SJSA1 (cell line): Measurements from ENCODE around the gene MYOF. TPM values are rescaled to one million over a fixed set of nuclear protein-coding genes. Genes with fewer than 3 reads are reported as not detected.
A peak's percentile ranks its signal among the peaks of the same experiment; 100 is the strongest.
"Not testable (repeated sequence)": the region's sequence is repeated elsewhere in the genome, so short reads cannot be mapped to it uniquely, and the experiment has no call there.

ENCODE experiments used
- DNase-seq, 2 experiments: peaks; one replicate each; pipeline ENCODE4 v3.0.0-alpha.2; 2015 to 2020; ENCODE audit warnings: low spot score in 2 of 2, low read depth in 1 of 2
- H3K27ac ChIP-seq: fragments of 250-450 bp; sonication (Bioruptor Pico); 2 replicates; pipeline ENCODE4 v1.5.1; 2020; ENCODE audit warnings: mild to moderate bottlenecking, moderate library complexity
- H3K27me3 ChIP-seq: fragments of 250-450 bp; sonication (Bioruptor Pico); replicated peaks from 2 replicates; pipeline ENCODE4 v1.5.1; 2020; ENCODE audit warnings: mild to moderate bottlenecking, moderate library complexity
- H3K36me3 ChIP-seq: fragments of 250-450 bp; sonication (Bioruptor Pico); 2 replicates; pipeline ENCODE4 v1.5.1; 2020; ENCODE audit warnings: mild to moderate bottlenecking
- H3K4me1 ChIP-seq: fragments of 250-450 bp; sonication (Bioruptor Pico); replicated peaks from 2 replicates; pipeline ENCODE4 v1.6.1; 2021; ENCODE audit warnings: mild to moderate bottlenecking
- H3K4me3 ChIP-seq: fragments of 250-450 bp; sonication (Bioruptor Pico); 2 replicates; pipeline ENCODE4 v1.5.1; 2020; ENCODE audit warnings: mild to moderate bottlenecking
- H3K9me3 ChIP-seq: fragments of 250-450 bp; sonication (Bioruptor Pico); replicated peaks from 2 replicates; pipeline ENCODE4 v1.5.1; 2020; ENCODE audit warnings: mild to moderate bottlenecking
- total RNA-seq: library from RNA; depleted of rRNA; stranded (reverse); fragments of >200 nt; shearing (Covaris generic); gene quantifications from 2 replicates; pipeline ENCODE4 v1.2.3, GENCODE V29; 2014

The MYOF gene
- total RNA-seq, 1 experiment from 2014 or later: 300 TPM

DNA sequence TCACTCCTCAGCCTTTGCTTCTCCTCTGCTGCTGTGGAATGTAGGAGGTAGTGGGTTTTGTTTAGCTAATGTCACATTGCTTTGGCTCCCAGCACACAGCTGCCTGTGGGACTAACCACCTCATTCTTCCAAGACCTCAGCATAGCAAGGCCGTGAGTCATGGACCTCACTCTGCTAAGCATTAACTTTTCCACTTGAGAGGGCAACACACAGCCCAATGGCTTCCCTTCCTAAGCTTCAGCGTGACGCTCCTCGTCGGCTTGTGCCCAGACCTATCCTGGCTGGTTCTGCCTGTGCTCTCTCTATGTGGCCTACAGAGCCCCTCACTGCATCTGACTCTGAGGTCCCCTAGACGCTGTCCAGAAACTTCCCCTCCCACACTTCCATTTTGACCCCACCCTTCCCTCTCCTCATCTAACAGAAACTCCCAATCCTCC lies 23.3 kb downstream of the MYOF start:
- Histone ChIP-seq H3K36me3 (peaks cover 53% of the 10 kb centered on the region), H3K27ac (peak overlapping the region; percentile 86), H3K27me3 (no peaks in the 10 kb centered on the region), H3K4me3 (no peak overlapping the region), H3K9me3 (no peaks in the 10 kb centered on the region), H3K4me1 (peaks cover 70% of the 10 kb centered on the region)
- peak; percentile 99 for DNase-seq

- no peak for DNase-seq
- Histone ChIP-seq H3K27ac (0 out of 2 replicates have a peak overlapping the region, but pooled peaks have one; percentile 18), H3K4me3 (no peak overlapping the region), H3K9me3 (no peaks in the 10 kb centered on the region), H3K27me3 (no peaks in the 10 kb centered on the region), H3K36me3 (peaks cover 64% of the 10 kb centered on the region), H3K4me1 (peaks cover 57% of the 10 kb centered on the region)
Measured at GRCh38 chr10:93457511-93457910, 24.6 kb downstream of the MYOF start.

GRCh38 chr10:93456480-93456879 lies 25.7 kb downstream of the MYOF start:
- Histone ChIP-seq H3K9me3 (no peaks in the 10 kb centered on the region), H3K4me1 (peaks cover 46% of the 10 kb centered on the region), H3K4me3 (no peak overlapping the region), H3K27ac (no peak overlapping the region), H3K27me3 (no peaks in the 10 kb centered on the region), H3K36me3 (peaks cover 72% of the 10 kb centered on the region)
- DNase-seq: no peak

- H3K4me1 ChIP-seq: peaks cover 29% of the 10 kb centered on the region
- no peaks in the 10 kb centered on the region for H3K27me3 ChIP-seq
Measured at GRCh38 chr10:93454736-93455135, 27.4 kb downstream of the MYOF start.

GRCh38 chr10:93454146-93454545 lies 28.0 kb downstream of the MYOF start:
- H3K27ac ChIP-seq: no peak overlapping the region
- H3K27me3 ChIP-seq: no peaks in the 10 kb centered on the region
- H3K4me3 ChIP-seq: no peak overlapping the region
- H3K36me3 ChIP-seq: peaks cover 82% of the 10 kb centered on the region
- H3K4me1 ChIP-seq: peaks cover 23% of the 10 kb centered on the region
- DNase-seq: no peak
- H3K9me3 ChIP-seq: no peaks in the 10 kb centered on the region

More at GRCh38 chr10:93454736-93455135, 27.4 kb downstream of the MYOF start:
- Histone ChIP-seq H3K9me3 (no peaks in the 10 kb centered on the region), H3K27ac (no peak overlapping the region), H3K4me3 (no peak overlapping the region), H3K36me3 (peaks cover 82% of the 10 kb centered on the region)
- DNase-seq: no peak

DNA sequence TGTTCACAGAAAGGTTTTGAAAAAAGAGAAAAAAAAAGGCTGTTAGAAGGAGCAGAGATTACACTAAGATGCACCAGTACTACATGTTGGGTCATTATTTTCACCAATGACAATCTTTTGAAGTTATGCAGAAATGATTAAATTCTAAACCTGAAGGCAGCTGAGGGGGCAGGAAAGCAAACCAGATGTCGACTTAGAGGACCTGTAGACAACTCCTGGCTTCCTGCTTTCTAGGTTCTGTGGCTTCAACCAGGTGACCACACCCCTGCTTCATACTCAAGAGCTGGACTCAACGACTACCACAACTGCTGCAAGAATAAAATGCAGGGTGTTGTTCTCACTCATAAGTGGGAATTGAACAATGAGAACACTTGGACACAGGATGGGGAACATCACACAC lies 30.0 kb downstream of the MYOF start:
- H3K4me3 ChIP-seq: no peak overlapping the region
- DNase-seq: no peak
- H3K27me3 ChIP-seq: no peaks in the 10 kb centered on the region
- no peak overlapping the region for H3K27ac ChIP-seq
- H3K9me3 ChIP-seq: no peaks in the 10 kb centered on the region
- peaks cover 91% of the 10 kb centered on the region for H3K36me3 ChIP-seq
- peaks cover 8% of the 10 kb centered on the region for H3K4me1 ChIP-seq

DNA sequence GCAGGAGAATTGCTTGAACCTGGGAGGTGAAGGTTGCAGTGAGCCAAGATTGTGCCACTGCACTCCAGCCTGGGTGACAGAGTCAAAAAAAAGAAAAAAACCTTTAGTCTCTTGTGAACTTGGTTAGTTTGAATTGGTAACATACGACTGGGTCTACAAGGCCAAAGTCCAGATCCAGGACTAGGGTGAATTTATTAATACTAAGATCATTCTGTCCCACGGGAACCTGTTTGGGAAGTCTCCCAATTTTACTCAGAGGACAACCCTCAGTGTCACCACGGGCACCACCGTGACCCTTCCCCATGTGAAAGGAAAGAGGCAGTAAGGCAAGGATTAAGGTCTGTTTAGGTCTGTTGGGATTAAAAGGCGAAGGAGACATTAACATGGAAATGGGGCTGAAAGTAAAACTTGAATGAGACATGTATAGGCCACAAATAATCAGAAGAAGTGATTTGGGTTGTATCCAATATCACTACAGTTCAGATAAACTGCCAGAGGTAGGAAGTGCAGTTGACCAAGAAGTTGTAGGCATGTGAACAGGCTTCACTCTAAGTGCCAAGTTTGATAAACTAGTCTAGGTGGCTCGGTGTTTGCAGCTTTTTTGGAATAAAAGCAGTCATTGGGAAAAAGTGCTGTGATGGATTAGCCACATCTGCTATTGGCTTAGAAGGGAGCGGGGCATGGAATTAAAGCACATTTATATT lies 30.7 kb downstream of the MYOF start:
- H3K4me3 ChIP-seq: no peak overlapping the region
- H3K4me1 ChIP-seq: peaks cover under 1% of the 10 kb centered on the region
- no peaks in the 10 kb centered on the region for H3K9me3 ChIP-seq
- H3K36me3 ChIP-seq: peaks cover 90% of the 10 kb centered on the region
- DNase-seq: no peak
- no peaks in the 10 kb centered on the region for H3K27me3 ChIP-seq
- no peak overlapping the region for H3K27ac ChIP-seq

DNA sequence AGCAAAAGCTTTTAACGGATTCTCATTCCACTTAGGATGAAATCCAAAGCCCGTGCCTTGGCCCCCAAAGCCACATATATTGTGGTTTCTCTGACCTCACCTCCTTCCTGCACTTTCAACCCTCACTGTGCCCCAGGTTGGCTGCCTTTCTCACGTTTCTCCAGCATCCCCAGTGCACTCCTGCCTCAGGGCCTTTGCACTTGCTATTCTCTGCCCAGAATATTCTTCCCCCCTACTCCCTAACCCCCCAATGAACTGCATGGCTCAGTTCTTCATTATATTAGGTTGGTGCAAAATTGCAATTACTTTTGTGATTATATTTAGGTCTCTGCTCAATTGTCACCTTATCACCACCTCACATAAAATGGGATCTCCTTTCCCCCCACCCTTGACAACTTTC lies 34.2 kb downstream of the MYOF start:
- H3K27me3 ChIP-seq: no peaks in the 10 kb centered on the region
- H3K27ac ChIP-seq: no peak overlapping the region
- DNase-seq: no peak
- peaks cover 13% of the 10 kb centered on the region for H3K4me1 ChIP-seq
- H3K4me3 ChIP-seq: no peak overlapping the region
- H3K36me3 ChIP-seq: peaks cover 94% of the 10 kb centered on the region
- no peaks in the 10 kb centered on the region for H3K9me3 ChIP-seq

- H3K27ac ChIP-seq: no peak overlapping the region
- no peaks in the 10 kb centered on the region for H3K9me3 ChIP-seq
Measured at GRCh38 chr10:93447019-93447418, 35.1 kb downstream of the MYOF start.

DNA sequence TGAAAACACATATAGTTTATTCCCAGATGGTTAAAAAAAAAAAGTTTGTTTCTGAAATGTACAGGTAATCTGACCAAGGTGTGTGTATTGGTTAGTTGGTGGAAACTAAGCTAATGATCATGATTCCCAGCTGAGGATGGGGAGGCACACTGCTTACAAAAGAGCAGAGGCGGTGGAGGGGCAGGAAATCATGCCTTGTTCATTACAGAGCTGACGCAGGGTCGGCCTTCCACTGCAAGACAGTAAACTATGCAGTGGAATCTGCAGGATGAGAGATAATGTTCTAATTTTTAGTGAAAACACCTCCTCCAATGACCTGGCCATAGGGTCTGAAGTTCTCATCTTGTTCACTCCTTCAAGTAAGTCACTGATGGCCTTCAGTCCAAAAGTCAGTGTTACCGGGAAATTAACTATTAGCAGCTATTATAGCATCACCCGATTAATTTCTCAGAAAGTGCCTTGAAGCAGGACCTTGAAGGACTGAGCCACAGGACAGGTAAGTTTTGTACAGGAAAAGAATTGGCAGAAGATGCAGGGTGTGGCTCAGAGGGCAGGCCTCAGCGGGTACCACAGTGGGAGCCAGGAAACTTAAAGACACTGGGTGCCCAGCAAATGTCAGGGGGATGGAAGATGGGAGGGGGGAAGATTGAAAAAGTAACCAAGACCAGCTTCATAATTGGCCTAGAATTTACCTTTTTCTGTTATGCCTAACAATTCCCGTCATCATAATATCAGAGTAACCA lies 36.0 kb downstream of the MYOF start:
- H3K4me1 ChIP-seq: peaks cover 17% of the 10 kb centered on the region
- DNase-seq: no peak
- H3K9me3 ChIP-seq: no peaks in the 10 kb centered on the region
- peaks cover 95% of the 10 kb centered on the region for H3K36me3 ChIP-seq
- peak overlapping the region; percentile 56 for H3K27ac ChIP-seq
- H3K4me3 ChIP-seq: no peak overlapping the region
- H3K27me3 ChIP-seq: no peaks in the 10 kb centered on the region

More at GRCh38 chr10:93447019-93447418, 35.1 kb downstream of the MYOF start:
- Histone ChIP-seq H3K36me3 (peaks cover 98% of the 10 kb centered on the region), H3K27me3 (no peaks in the 10 kb centered on the region), H3K4me1 (peaks cover 17% of the 10 kb centered on the region), H3K4me3 (no peak overlapping the region)
- DNase-seq: no peak

- peak; percentile 60 to 84 for DNase-seq
- Histone ChIP-seq H3K36me3 (peaks cover 94% of the 10 kb centered on the region), H3K27ac (peak overlapping the region; percentile 56), H3K27me3 (no peaks in the 10 kb centered on the region), H3K9me3 (no peaks in the 10 kb centered on the region), H3K4me1 (peaks cover 22% of the 10 kb centered on the region), H3K4me3 (no peak overlapping the region)
Measured at GRCh38 chr10:93445097-93445960, 36.8 kb downstream of the MYOF start.

DNA sequence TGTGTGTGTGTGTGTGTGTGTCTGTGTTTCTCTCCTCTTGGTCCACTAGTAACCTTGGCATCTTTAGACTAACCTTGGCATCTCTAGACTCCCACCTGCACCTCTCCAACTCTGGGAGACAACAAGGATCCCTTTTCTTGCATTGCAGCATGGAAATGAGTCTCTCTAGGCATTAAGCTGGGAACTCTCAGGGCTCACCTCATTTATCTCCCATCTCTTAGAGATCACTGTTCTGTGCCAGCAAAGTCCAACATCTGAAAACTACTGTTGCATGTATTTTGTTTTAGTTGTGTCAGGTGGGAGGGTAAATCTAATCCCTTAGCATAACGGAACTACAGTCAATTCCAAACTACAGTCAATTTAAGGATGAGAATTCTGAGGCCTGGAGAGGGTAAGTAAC lies 38.7 kb downstream of the MYOF start:
- Histone ChIP-seq H3K27me3 (no peaks in the 10 kb centered on the region), H3K4me3 (no peak overlapping the region), H3K9me3 (no peaks in the 10 kb centered on the region), H3K27ac (no peak overlapping the region), H3K36me3 (peaks cover 92% of the 10 kb centered on the region), H3K4me1 (peaks cover 36% of the 10 kb centered on the region)
- DNase-seq: no peak

DNA sequence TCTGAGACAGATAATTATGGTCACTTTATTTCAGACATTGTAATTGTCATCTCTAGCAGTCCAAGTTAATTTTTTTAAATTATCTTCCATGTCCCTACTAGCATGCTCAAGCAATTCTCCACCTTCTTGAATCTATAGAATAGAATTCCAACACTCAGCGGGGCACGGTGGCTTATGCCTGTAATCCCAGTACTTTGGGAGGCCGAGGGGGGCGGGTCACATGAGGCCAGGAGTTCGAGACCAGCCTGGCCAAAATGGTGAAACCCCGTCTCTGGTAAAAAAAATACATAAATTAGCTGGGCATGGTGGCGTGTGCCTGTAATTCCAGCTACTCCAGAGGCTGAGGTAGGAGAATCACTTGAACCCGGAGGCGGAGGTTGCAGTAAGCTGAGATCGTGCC lies 39.4 kb downstream of the MYOF start:
- Histone ChIP-seq H3K36me3 (peaks cover 85% of the 10 kb centered on the region), H3K4me1 (peaks cover 44% of the 10 kb centered on the region)
- not testable (repeated sequence) for H3K4me3 ChIP-seq, H3K27me3 ChIP-seq, DNase-seq, H3K9me3 ChIP-seq, H3K27ac ChIP-seq
